GM21528 (cell line): ENCODE data around the gene PARP8.

Experiments
- ATAC-seq: cut with Tn5 transposase; IDR thresholded peaks from one replicate; pipeline ENCODE4 v1.9.1; 2021; ENCODE audit warnings: mild to moderate bottlenecking, moderate library complexity; ENCODE audit not compliant: unreplicated experiment, low FRiP score

Gene PARP8

GRCh38 chr5:50887889-50888633 is 221.6 kb downstream of the PARP8 start:
- no peak for ATAC-seq

GRCh38 chr5:50888751-50889150 is 222.3 kb downstream of the PARP8 start:
- ATAC-seq: no peak

- ATAC-seq: no peak
Observed at GRCh38 chr5:50889790-50890189, 223.4 kb downstream of the PARP8 start.
